ENCODE results near the gene CRNKL1.

GRCh38 chr20:20009784-20010253, 42.4 kb downstream of the CRNKL1 start:
- no peak for TF ChIP-seq CTCF (IDR thresholded peaks at IDR 0.05)
- TF ChIP-seq POLR2AphosphoS5 (IDR thresholded peaks at IDR 0.05): no peak
- TF ChIP-seq POLR2A (IDR thresholded peaks at IDR 0.05): no peak

Measured in transverse colon (tissue), 4 donors.